ENCODE measurements around the gene FNDC3B. TPM values are rescaled to one million over a fixed set of nuclear protein-coding genes. Genes with fewer than 3 reads are reported as not detected.
A peak's percentile ranks its signal among the peaks of the same experiment; 100 is the strongest.

Gene FNDC3B
- total RNA-seq, 1 donor from 2014 or later, result 160 TPM

- Histone ChIP-seq H3K27ac (no peak overlapping the region), H3K27me3 (no peaks in the 10 kb centered on the region), H3K36me3 (peaks cover 15% of the 10 kb centered on the region), H3K4me3 (no peak overlapping the region), H3K4me1 (no peaks in the 10 kb centered on the region), H3K9me3 (no peaks in the 10 kb centered on the region)
- no peak for TF ChIP-seq CTCF (IDR thresholded peaks at IDR 0.05)
- DNase-seq, result no peak
- no peak for ATAC-seq
- intact Hi-C loops (cut with DNase I), result no loop called here
Measured at GRCh38 chr3:172244011-172244410, 204.6 kb downstream of the FNDC3B start.

- H3K27me3 ChIP-seq, result no peaks in the 10 kb centered on the region
- H3K27ac ChIP-seq, result no peak overlapping the region
- no peak for ATAC-seq
- H3K36me3 ChIP-seq, result peaks cover 16% of the 10 kb centered on the region
- no peak for TF ChIP-seq CTCF (IDR thresholded peaks at IDR 0.05)
- intact Hi-C loops (cut with DNase I), result no loop called here
- H3K4me1 ChIP-seq, result no peaks in the 10 kb centered on the region
- DNase-seq, result no peak
- H3K9me3 ChIP-seq, result no peaks in the 10 kb centered on the region
- no peak overlapping the region for H3K4me3 ChIP-seq
Measured at GRCh38 chr3:172245241-172245640, 205.9 kb downstream of the FNDC3B start.

GRCh38 chr3:172246107-172246844 lies 206.9 kb downstream of the FNDC3B start:
- no peak for DNase-seq
- H3K36me3 ChIP-seq, result peaks cover 19% of the 10 kb centered on the region
- intact Hi-C loops (cut with DNase I), result no loop called here
- no peaks in the 10 kb centered on the region for H3K9me3 ChIP-seq
- peak; percentile 43 for ATAC-seq
- no peaks in the 10 kb centered on the region for H3K4me1 ChIP-seq
- TF ChIP-seq CTCF (IDR thresholded peaks at IDR 0.05), result no peak
- no peak overlapping the region for H3K27ac ChIP-seq
- no peaks in the 10 kb centered on the region for H3K27me3 ChIP-seq
- H3K4me3 ChIP-seq, result no peak overlapping the region

GRCh38 chr3:172247525-172248274 lies 208.3 kb downstream of the FNDC3B start:
- H3K4me3 ChIP-seq, result no peak overlapping the region
- intact Hi-C loops (cut with DNase I), result no loop called here
- ATAC-seq (no peak), DNase-seq (no peak)
- no peak overlapping the region for H3K27ac ChIP-seq
- H3K9me3 ChIP-seq, result no peaks in the 10 kb centered on the region
- H3K4me1 ChIP-seq, result no peaks in the 10 kb centered on the region
- peaks cover 33% of the 10 kb centered on the region for H3K36me3 ChIP-seq
- no peaks in the 10 kb centered on the region for H3K27me3 ChIP-seq
- TF ChIP-seq CTCF (IDR thresholded peaks at IDR 0.05), result no peak

- no peak for ATAC-seq
- Histone ChIP-seq H3K4me1 (no peaks in the 10 kb centered on the region), H3K9me3 (no peaks in the 10 kb centered on the region), H3K27me3 (no peaks in the 10 kb centered on the region), H3K36me3 (peaks cover 44% of the 10 kb centered on the region), H3K4me3 (no peak overlapping the region), H3K27ac (no peak overlapping the region)
- intact Hi-C loops (cut with DNase I), result no loop called here
- TF ChIP-seq CTCF (IDR thresholded peaks at IDR 0.05), result no peak
- DNase-seq, result no peak
Measured at GRCh38 chr3:172249039-172249438, 209.7 kb downstream of the FNDC3B start.

All from upper lobe of right lung (tissue), 1 donor.